Panc1 (cell line): Measurements from ENCODE around the gene RFX8. TPM values are rescaled to one million over a fixed set of nuclear protein-coding genes. Genes with fewer than 3 reads are reported as not detected.
"Not testable (repeated sequence)": the region's sequence is repeated elsewhere in the genome, so short reads cannot be mapped to it uniquely, and the experiment has no call there.

Experiments used
- ATAC-seq: fragments of 200-7000 bp; cut with Tn5 transposase; 2 replicates; pipeline ENCODE4 v1.9.1; 2020; ENCODE audit warnings: mild to moderate bottlenecking, moderate library complexity
- BruUV-seq: library from RNA; stranded (reverse); fragments of 400-500 nt; replicated peaks from 2 replicates; lab custom pipeline; 2021; lab: Mats Ljungman, UMichigan
- CTCF ChIA-PET: fragments of 300-600 bp; sonication (Branson Sonifier 250); formaldehyde crosslinking; loops from one replicate; lab custom pipeline; 2022; ENCODE audit warnings: antibody characterized with exemption; lab: Charles Lee
- POLR2A ChIA-PET: fragments of 300-600 bp; sonication (Branson Sonifier 250); formaldehyde crosslinking; loops from one replicate; lab custom pipeline; 2022; ENCODE audit warnings: antibody characterized with exemption; lab: Charles Lee
- DNase-seq: peaks from one replicate; pipeline ENCODE4 v3.0.0-alpha.2; 2010; ENCODE audit warnings: low read depth, low spot score
- H3K27ac ChIP-seq: 2 replicates; pipeline ENCODE4 v1.5.1; 2011; ENCODE audit warnings: mild to moderate bottlenecking, low read length, inconsistent platforms
- H3K27me3 ChIP-seq: fragments of 200-500 bp; sonication (Bioruptor generic); 2 replicates; pipeline ENCODE4 v1.6.0; 2014; ENCODE audit warnings: low read length, inconsistent platforms; ENCODE audit not compliant: control insufficient read depth, insufficient read depth
- H3K36me3 ChIP-seq: fragments of 200-500 bp; sonication (Bioruptor generic); 2 replicates; pipeline ENCODE4 v1.5.1; 2014; ENCODE audit warnings: inconsistent platforms, mild to moderate bottlenecking, low read length, moderate library complexity; ENCODE audit not compliant: control insufficient read depth, insufficient read depth
- H3K4me1 ChIP-seq: 2 replicates; pipeline ENCODE4 v1.5.1; 2011; ENCODE audit warnings: inconsistent platforms, mild to moderate bottlenecking, low read length, moderate library complexity; ENCODE audit not compliant: control insufficient read depth, insufficient read depth
- H3K4me3 ChIP-seq, 2 experiments: 2 replicates each; pipeline ENCODE4 v1.5.1; 2011 to 2012; ENCODE audit warnings: low read depth in 2 of 2, low read length in 2 of 2, mild to moderate bottlenecking in 2 of 2, inconsistent platforms in 1 of 2, moderate library complexity in 1 of 2
- H3K9me3 ChIP-seq: fragments of 200-500 bp; sonication (Bioruptor generic); 2 replicates; pipeline ENCODE4 v1.5.1; 2014; ENCODE audit warnings: low read depth, mild to moderate bottlenecking, inconsistent platforms, low read length, moderate library complexity; ENCODE audit not compliant: control insufficient read depth, insufficient read depth
- CTCF ChIP-seq: fragments of 450-650 bp; IDR thresholded peaks from 2 replicates; pipeline ENCODE4 v1.5.1; 2017; ENCODE audit warnings: mild to moderate bottlenecking
- POLR2AphosphoS5 ChIP-seq: IDR thresholded peaks from 2 replicates; pipeline ENCODE4 v1.6.1; 2012; ENCODE audit warnings: mild to moderate bottlenecking, low read depth, low read length, moderate library complexity
- SIN3A ChIP-seq: IDR thresholded peaks from 2 replicates; pipeline ENCODE4 v1.6.1; 2012; ENCODE audit warnings: low read depth, mild to moderate bottlenecking, low read length, moderate library complexity, borderline replicate concordance; ENCODE audit not compliant: insufficient read depth
- TCF7L2 ChIP-seq: IDR thresholded peaks from 2 replicates; pipeline ENCODE4 v1.6.1; 2011; ENCODE audit warnings: mild to moderate bottlenecking, low read depth, low read length, inconsistent platforms
- in situ Hi-C: cut with HindIII; loops from 2 replicates; pipeline ENCODE4 v1.10.0; 2016; ENCODE audit warnings: low sequenced_read_pairs, low pct_unique_long_range_greater_than_20kb
- intact Hi-C: fragments of 100-400 bp; cut with micrococcal nuclease; formaldehyde crosslinking; loops from one replicate; pipeline ENCODE4 v1.10.0; 2022; ENCODE audit not compliant: unreplicated experiment
- total RNA-seq: library from RNA; stranded (reverse); gene quantifications from one replicate; pipeline ENCODE4 v1.2.1, GENCODE V29; 2021; ENCODE audit not compliant: unreplicated experiment
- TF ChIP-seq, protein P1 (sequence below), 2 experiments: IDR thresholded peaks; 2 replicates each; pipeline ENCODE4 v1.6.1; 2011 to 2012; ENCODE audit warnings: low read depth in 2 of 2, control low read depth in 1 of 2, low read length in 1 of 2, mild to moderate bottlenecking in 1 of 2, moderate library complexity in 1 of 2; ENCODE audit not compliant: insufficient read depth in 1 of 2

Gene RFX8
- total RNA-seq, 1 experiment from 2014 or later: not detected

DNA sequence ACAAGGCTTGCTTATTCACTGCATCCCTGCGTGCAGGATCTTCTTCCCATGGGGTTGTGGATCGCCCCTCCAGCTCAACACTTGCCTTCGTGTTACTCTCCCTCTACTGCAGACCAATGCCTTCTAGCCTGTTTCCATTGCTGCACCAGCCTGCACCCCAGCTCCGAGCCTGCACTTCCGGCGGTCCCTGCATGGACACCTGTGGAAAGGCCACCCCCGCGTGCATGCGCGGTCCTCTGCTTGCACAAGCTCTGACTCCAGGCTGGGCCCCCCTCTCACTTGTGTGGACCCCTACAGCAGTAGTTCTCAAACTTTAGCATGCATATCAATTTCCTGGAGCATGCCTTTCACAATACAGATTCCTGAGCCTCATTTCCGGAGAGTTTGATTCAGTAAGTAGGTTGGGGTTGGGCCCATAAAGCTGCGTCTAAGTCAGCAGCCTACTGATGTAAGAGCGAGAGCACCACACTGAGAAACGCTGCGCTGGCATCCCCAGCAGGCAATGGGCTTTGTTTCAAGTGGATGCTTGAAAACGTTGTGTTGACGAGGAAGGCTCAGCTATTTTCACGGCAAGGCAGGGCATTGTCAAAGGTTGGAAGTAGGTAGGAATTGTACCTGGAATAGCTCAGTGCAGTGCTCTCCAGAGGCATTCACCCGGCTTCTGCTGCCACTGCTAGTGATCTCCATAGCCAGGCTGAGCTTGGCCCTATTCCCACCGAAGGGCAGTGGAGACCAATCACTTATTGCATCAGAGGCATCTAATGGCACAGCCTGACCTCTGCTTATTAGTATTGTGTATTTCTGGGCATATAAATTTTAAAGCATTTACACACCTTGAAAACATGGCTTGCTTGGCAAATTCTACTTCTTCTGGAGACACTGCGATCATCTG, 120.2 kb downstream of the RFX8 start:
- ChIA-PET POLR2A (no interaction called here), CTCF (no interaction called here)
- Histone ChIP-seq H3K36me3 (no peaks in the 10 kb centered on the region), H3K9me3 (no peaks in the 10 kb centered on the region), H3K27me3 (no peaks in the 10 kb centered on the region), H3K4me3 (no peak overlapping the region), H3K4me1 (no peaks in the 10 kb centered on the region), H3K27ac (no peak overlapping the region)
- no TSS peak for BruUV-seq
- ATAC-seq (no peak), DNase-seq (no peak)
- in situ Hi-C loops: no loop called here
- intact Hi-C loops: no loop called here
- no peak for TF ChIP-seq CTCF
- TF ChIP-seq, protein P1, sequence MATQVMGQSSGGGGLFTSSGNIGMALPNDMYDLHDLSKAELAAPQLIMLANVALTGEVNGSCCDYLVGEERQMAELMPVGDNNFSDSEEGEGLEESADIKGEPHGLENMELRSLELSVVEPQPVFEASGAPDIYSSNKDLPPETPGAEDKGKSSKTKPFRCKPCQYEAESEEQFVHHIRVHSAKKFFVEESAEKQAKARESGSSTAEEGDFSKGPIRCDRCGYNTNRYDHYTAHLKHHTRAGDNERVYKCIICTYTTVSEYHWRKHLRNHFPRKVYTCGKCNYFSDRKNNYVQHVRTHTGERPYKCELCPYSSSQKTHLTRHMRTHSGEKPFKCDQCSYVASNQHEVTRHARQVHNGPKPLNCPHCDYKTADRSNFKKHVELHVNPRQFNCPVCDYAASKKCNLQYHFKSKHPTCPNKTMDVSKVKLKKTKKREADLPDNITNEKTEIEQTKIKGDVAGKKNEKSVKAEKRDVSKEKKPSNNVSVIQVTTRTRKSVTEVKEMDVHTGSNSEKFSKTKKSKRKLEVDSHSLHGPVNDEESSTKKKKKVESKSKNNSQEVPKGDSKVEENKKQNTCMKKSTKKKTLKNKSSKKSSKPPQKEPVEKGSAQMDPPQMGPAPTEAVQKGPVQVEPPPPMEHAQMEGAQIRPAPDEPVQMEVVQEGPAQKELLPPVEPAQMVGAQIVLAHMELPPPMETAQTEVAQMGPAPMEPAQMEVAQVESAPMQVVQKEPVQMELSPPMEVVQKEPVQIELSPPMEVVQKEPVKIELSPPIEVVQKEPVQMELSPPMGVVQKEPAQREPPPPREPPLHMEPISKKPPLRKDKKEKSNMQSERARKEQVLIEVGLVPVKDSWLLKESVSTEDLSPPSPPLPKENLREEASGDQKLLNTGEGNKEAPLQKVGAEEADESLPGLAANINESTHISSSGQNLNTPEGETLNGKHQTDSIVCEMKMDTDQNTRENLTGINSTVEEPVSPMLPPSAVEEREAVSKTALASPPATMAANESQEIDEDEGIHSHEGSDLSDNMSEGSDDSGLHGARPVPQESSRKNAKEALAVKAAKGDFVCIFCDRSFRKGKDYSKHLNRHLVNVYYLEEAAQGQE (IDR thresholded peaks at IDR 0.05; ENCODE audit: insufficient read depth in 1 of 2, low read depth in 2 of 2, low read length in 1 of 2): no peak
- TF ChIP-seq SIN3A: no peak
- no peak for TF ChIP-seq POLR2AphosphoS5
- TF ChIP-seq TCF7L2: no peak

GRCh38 chr2:101352631-101353030, 122.3 kb downstream of the RFX8 start:
- H3K27ac ChIP-seq, H3K36me3 ChIP-seq, ATAC-seq, in situ Hi-C loops, H3K4me3 ChIP-seq, DNase-seq, H3K4me1 ChIP-seq, BruUV-seq, POLR2A ChIA-PET, CTCF ChIA-PET, H3K27me3 ChIP-seq, intact Hi-C loops, H3K9me3 ChIP-seq: not testable (repeated sequence)

GRCh38 chr2:101351207-101351606, 123.7 kb downstream of the RFX8 start:
- DNase-seq (no peak), ATAC-seq (no peak)
- no TSS peak for BruUV-seq
- ChIA-PET CTCF (interaction anchor here (0.7 kb wide), 1 partner anchor 9 kb away, joined by 4 read pairs; no protein-coding TSS in a partner anchor), POLR2A (no interaction called here)
- H3K27me3 ChIP-seq: no peaks in the 10 kb centered on the region
- H3K4me3 ChIP-seq: no peak overlapping the region
- no peak overlapping the region for H3K27ac ChIP-seq
- in situ Hi-C loops: no loop called here
- H3K9me3 ChIP-seq: no peaks in the 10 kb centered on the region
- TF ChIP-seq, protein P1 (IDR thresholded peaks at IDR 0.05; ENCODE audit: insufficient read depth in 1 of 2, low read depth in 2 of 2, low read length in 1 of 2): no peak
- no peak for TF ChIP-seq SIN3A
- TF ChIP-seq POLR2AphosphoS5: no peak
- TF ChIP-seq CTCF: no peak
- no peak for TF ChIP-seq TCF7L2
- H3K4me1 ChIP-seq: no peaks in the 10 kb centered on the region
- H3K36me3 ChIP-seq: no peaks in the 10 kb centered on the region
- intact Hi-C loops: no loop called here
